Keratinocyte (primary cell): ENCODE data around the gene ARL6IP6. TPM values are rescaled to one million over a fixed set of nuclear protein-coding genes. Genes with fewer than 3 reads are reported as not detected.

Experiments used
- DNase-seq: peaks from one replicate; pipeline ENCODE4 v3.0.0-alpha.2; 2011; ENCODE audit warnings: low read depth, missing footprints, low spot score
- FAIRE-seq: peaks from 2 replicates; lab custom pipeline; 2011; peaks lifted over from hg19 to GRCh38; lab: Jason Lieb, UNC
- H2AFZ ChIP-seq: 2 replicates; pipeline ENCODE4 v1.6.0; 2012; ENCODE audit warnings: low read length, control low read depth, inconsistent platforms; ENCODE audit not compliant: control insufficient read depth
- H3K27ac ChIP-seq: 2 replicates; pipeline ENCODE4 v1.5.1; 2011; ENCODE audit warnings: low read length; ENCODE audit not compliant: control insufficient read depth, insufficient read depth
- H3K27me3 ChIP-seq: 3 replicates; pipeline ENCODE4 v1.6.0; 2011; ENCODE audit warnings: low read length; ENCODE audit not compliant: control insufficient read depth, insufficient read depth; ENCODE audit errors: extremely low read depth
- H3K36me3 ChIP-seq, 2 experiments: 2 replicates in 1 of 2; 3 replicates in 1 of 2; pipeline ENCODE4 v1.5.1; 2011; ENCODE audit warnings: low read length in 2 of 2, mild to moderate bottlenecking in 1 of 2; ENCODE audit not compliant: control insufficient read depth in 2 of 2, insufficient read depth in 2 of 2; ENCODE audit errors: extremely low read depth in 1 of 2
- H3K4me1 ChIP-seq: 3 replicates; pipeline ENCODE4 v1.5.1; 2011; ENCODE audit warnings: low read length; ENCODE audit not compliant: control insufficient read depth, insufficient read depth; ENCODE audit errors: extremely low read depth
- H3K4me2 ChIP-seq: 3 replicates; pipeline ENCODE4 v1.6.0; 2011; ENCODE audit warnings: low read depth, low read length; ENCODE audit not compliant: control insufficient read depth, insufficient read depth; ENCODE audit errors: extremely low read depth
- H3K4me3 ChIP-seq, 3 experiments: fragments of 200-600 bp in 1 of 3; sonication (generic) in 1 of 3; 2 replicates in 2 of 3; 3 replicates in 1 of 3; pipeline ENCODE4 v1.5.1; 2011 to 2016; ENCODE audit warnings: low read length in 3 of 3, mild to moderate bottlenecking in 3 of 3, control low read depth in 2 of 3, inconsistent platforms in 1 of 3, low read depth in 1 of 3, mixed read lengths in 1 of 3, mixed run types in 1 of 3, moderate library complexity in 1 of 3; ENCODE audit not compliant: control insufficient read depth in 2 of 3, insufficient read depth in 2 of 3; ENCODE audit errors: extremely low read depth in 1 of 3
- H3K79me2 ChIP-seq: 2 replicates; pipeline ENCODE4 v1.6.0; 2012; ENCODE audit warnings: low read length; ENCODE audit not compliant: control insufficient read depth, insufficient read depth
- H3K9ac ChIP-seq: 3 replicates; pipeline ENCODE4 v1.6.0; 2011; ENCODE audit warnings: low read length; ENCODE audit not compliant: control insufficient read depth, insufficient read depth; ENCODE audit errors: extremely low read depth
- H3K9me1 ChIP-seq: 3 replicates; pipeline ENCODE4 v1.6.0; 2011; ENCODE audit warnings: low read length; ENCODE audit not compliant: control insufficient read depth, insufficient read depth; ENCODE audit errors: extremely low read depth
- H3K9me3 ChIP-seq: 2 replicates; pipeline ENCODE4 v1.5.1; 2012; ENCODE audit warnings: low read depth, low read length; ENCODE audit not compliant: control insufficient read depth
- H4K20me1 ChIP-seq: 3 replicates; pipeline ENCODE4 v1.6.0; 2011; ENCODE audit warnings: low read length; ENCODE audit not compliant: control insufficient read depth, insufficient read depth; ENCODE audit errors: extremely low read depth
- EZH2 ChIP-seq: IDR thresholded peaks from one replicate; pipeline ENCODE4 v1.6.1; 2012; ENCODE audit warnings: inconsistent platforms, mild to moderate bottlenecking, low read length, moderate library complexity
- dilution Hi-C: fragments of 300-500 bp; cut with MboI; formaldehyde crosslinking; loops from one replicate; pipeline ENCODE4 v1.7.0; 2020; ENCODE audit warnings: low sequenced_read_pairs; ENCODE audit not compliant: extremely low pct_ligation_motif_present
- polyA plus RNA-seq, 5 experiments: library from polyadenylated mRNA; depleted of rRNA in 3 of 5; stranded (reverse) in 3 of 5; stranded (forward) in 1 of 5; unstranded in 1 of 5; fragments of >200 nt; gene quantifications; 1 replicate in 1 of 5; 2 replicates in 3 of 5; 3 replicates in 1 of 5; pipeline versions ENCODE4 v1.2.1 to v1.2.3, GENCODE V29; 2011 to 2012; ENCODE audit warnings: missing spikeins in 2 of 5, low read depth in 1 of 5, low replicate concordance in 1 of 5
- TF ChIP-seq, protein P1 (sequence below), 3 experiments: IDR thresholded peaks in 1 of 3; conservative IDR thresholded peaks in 1 of 3; optimal IDR thresholded peaks in 1 of 3; 2 replicates in 2 of 3; 3 replicates in 1 of 3; pipeline versions ENCODE3 to v1.5.1; 2011; ENCODE audit warnings: low read length in 3 of 3, mild to moderate bottlenecking in 3 of 3, moderate library complexity in 2 of 3, control low read depth in 1 of 3, inconsistent platforms in 1 of 3; ENCODE audit not compliant: insufficient read depth in 2 of 3; ENCODE audit errors: extremely low read depth in 1 of 3

ARL6IP6 gene
- polyA plus RNA-seq, 1 donor (not counting 4 experiments of a cell fraction or from before 2014, with no cell fraction given) = 52.5 TPM

DNA sequence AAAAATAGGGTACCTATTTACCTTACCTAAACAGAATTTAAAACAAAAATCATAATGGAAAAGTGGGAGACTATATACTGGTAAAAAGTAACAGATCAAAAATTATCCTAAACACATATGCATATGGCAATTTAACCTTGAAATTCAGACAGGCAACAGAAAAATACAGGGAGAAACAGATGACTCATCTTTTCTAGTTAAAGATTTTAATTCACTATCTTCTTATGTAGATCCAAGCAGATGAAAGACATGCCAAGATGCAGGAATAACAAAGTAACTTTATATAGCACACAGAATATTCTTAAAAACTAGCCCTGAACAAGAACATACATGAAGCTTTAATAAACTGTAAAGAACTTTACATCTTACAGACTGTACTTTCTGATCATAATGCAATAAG, 32.1 kb upstream of the ARL6IP6 start:
- Histone ChIP-seq H2AFZ (no peak overlapping the region), H3K9me3 (no peaks in the 10 kb centered on the region), H3K27me3 (no peaks in the 10 kb centered on the region), H3K9ac (no peak overlapping the region), H3K4me2 (no peak overlapping the region), H3K4me1 (no peaks in the 10 kb centered on the region), H3K27ac (no peak overlapping the region), H4K20me1 (peaks cover 3% of the 10 kb centered on the region), H3K36me3 (peaks cover 2 to 9% of the 10 kb centered on the region in 2 experiments), H3K9me1 (no peaks in the 10 kb centered on the region), H3K4me3 (no peak overlapping the region), H3K79me2 (peaks cover 57% of the 10 kb centered on the region)
- TF ChIP-seq, protein P1, sequence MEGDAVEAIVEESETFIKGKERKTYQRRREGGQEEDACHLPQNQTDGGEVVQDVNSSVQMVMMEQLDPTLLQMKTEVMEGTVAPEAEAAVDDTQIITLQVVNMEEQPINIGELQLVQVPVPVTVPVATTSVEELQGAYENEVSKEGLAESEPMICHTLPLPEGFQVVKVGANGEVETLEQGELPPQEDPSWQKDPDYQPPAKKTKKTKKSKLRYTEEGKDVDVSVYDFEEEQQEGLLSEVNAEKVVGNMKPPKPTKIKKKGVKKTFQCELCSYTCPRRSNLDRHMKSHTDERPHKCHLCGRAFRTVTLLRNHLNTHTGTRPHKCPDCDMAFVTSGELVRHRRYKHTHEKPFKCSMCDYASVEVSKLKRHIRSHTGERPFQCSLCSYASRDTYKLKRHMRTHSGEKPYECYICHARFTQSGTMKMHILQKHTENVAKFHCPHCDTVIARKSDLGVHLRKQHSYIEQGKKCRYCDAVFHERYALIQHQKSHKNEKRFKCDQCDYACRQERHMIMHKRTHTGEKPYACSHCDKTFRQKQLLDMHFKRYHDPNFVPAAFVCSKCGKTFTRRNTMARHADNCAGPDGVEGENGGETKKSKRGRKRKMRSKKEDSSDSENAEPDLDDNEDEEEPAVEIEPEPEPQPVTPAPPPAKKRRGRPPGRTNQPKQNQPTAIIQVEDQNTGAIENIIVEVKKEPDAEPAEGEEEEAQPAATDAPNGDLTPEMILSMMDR (optimal IDR thresholded peaks at IDR 0.05 in 1 of 3, IDR thresholded peaks at IDR 0.05 in 1 of 3, conservative IDR thresholded peaks at IDR 0.05 in 1 of 3; ENCODE audit: extremely low read depth in 1 of 3, insufficient read depth in 2 of 3, low read length in 3 of 3) = no peak
- TF ChIP-seq EZH2 = no peak
- FAIRE-seq = peak; percentile 20
- no peak for DNase-seq
- dilution Hi-C loops = no loop called here

DNA sequence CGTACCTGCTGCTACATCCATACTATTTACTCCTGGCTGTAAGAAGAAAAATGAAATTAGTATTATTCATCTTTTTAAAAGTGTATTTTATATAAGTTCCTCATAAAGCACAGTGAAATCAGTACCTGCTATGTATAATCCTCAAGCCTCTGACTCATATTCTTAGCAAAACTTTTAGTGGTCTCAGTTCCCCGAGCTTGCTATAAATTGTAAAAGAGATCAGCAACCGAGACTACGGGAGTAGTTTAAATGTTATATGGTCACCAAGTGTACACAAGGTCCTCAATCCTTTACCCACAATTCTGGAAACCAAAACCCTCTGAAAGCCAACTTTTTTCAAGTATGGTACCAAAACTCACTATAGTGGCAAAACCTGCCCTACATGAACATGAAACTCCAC, 25.4 kb upstream of the ARL6IP6 start:
- peaks cover 7% of the 10 kb centered on the region for H4K20me1 ChIP-seq
- DNase-seq (no peak), FAIRE-seq (no peak)
- no peak overlapping the region for H3K27ac ChIP-seq
- dilution Hi-C loops = no loop called here
- H3K36me3 ChIP-seq = peaks cover 3 to 13% of the 10 kb centered on the region in 2 experiments
- H3K79me2 ChIP-seq = peaks cover 50% of the 10 kb centered on the region
- no peak overlapping the region for H2AFZ ChIP-seq
- no peaks in the 10 kb centered on the region for H3K9me1 ChIP-seq
- H3K4me3 ChIP-seq = no peak overlapping the region
- no peak overlapping the region for H3K4me2 ChIP-seq
- H3K4me1 ChIP-seq = no peaks in the 10 kb centered on the region
- TF ChIP-seq EZH2 = no peak
- TF ChIP-seq, protein P1 (optimal IDR thresholded peaks at IDR 0.05 in 1 of 3, IDR thresholded peaks at IDR 0.05 in 1 of 3, conservative IDR thresholded peaks at IDR 0.05 in 1 of 3; ENCODE audit: extremely low read depth in 1 of 3, insufficient read depth in 2 of 3, low read length in 3 of 3) = no peak
- no peak overlapping the region for H3K9ac ChIP-seq
- no peaks in the 10 kb centered on the region for H3K9me3 ChIP-seq
- no peaks in the 10 kb centered on the region for H3K27me3 ChIP-seq
